ENCODE data around the gene NCSTN.
A peak's percentile ranks its signal among the peaks of the same experiment; 100 is the strongest.

NCSTN gene

DNA sequence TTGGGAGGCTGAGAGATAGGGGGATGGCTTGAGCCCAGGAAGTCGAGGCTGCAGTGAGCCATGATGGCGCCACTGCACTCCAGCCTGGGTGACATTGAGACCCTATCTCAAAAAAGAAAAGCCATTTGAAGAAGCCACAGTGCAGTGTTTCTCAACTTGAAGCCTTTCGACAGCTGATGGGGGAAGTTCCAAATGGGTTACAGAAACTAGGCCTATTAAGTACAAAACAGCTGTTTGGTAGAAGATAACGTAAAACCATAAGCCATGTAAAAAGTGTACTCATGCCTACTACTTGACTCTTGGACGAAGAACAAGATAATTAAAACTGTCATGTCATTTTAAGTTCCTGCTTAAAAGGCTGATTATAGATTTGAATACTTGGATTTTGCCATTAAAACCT, 16.8 kb upstream of the NCSTN start:
- Histone ChIP-seq H3K36me3 (ENCODE audit: control insufficient read depth, insufficient read depth, low read length) (peaks cover 96% of the 10 kb centered on the region), H3K9me3 (ENCODE audit: control insufficient read depth, insufficient read depth, low read depth, low read length) (no peaks in the 10 kb centered on the region), H3K27me3 (ENCODE audit: control insufficient read depth, insufficient read depth, low read length) (no peaks in the 10 kb centered on the region), H3K27ac (ENCODE audit: low read depth, low read length) (no peak overlapping the region), H3K4me3 (ENCODE audit: low read depth, low read length) (no peak overlapping the region), H3K9ac (ENCODE audit: low read length) (no peak overlapping the region), H3K4me1 (ENCODE audit: control insufficient read depth, insufficient read depth, low read length) (no peaks in the 10 kb centered on the region)

DNA sequence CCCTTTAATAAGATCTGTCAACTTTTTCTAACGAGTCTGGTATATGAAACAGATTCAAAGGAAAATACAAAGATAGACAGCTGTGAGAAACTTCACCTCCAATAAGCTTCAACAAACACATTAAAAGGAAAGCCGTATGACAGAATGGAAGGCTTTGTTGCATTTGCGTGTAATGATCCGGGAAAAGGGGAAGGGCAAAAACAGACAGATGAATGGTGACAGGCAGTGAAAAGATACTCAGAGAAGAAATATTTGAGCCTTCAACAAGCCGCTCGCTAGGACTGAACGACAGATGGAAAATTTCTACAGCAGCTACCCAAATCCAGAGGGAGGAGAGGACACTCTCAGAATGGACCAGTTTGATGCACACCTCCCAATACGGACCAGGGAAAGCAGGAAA, 15.0 kb upstream of the NCSTN start:
- no peaks in the 10 kb centered on the region for H3K9me3 ChIP-seq (ENCODE audit: control insufficient read depth, insufficient read depth, low read depth, low read length)

DNA sequence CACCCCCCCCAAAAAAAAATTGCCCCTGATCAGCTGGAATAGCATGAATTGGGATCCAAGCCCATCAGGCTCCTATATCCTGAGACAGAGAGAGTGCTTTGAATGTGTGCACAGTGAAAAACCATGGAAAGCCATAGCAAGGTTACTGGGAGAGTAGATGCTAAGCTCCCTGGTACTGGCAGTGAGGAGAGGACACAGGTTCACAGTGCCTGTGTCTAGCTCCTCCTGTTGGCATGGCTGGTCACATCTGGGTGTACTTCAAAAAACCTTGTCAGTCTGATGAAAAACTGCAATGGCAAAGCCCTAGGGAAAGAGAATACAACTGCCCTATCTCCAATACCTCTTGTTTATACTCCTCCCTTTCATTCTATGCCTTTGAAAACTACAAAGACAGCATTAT, 13.1 kb upstream of the NCSTN start:
- no peak overlapping the region for H3K27ac ChIP-seq (ENCODE audit: low read depth, low read length)
- no peaks in the 10 kb centered on the region for H3K4me1 ChIP-seq (ENCODE audit: control insufficient read depth, insufficient read depth, low read length)
- H3K36me3 ChIP-seq (ENCODE audit: control insufficient read depth, insufficient read depth, low read length), result peaks cover 98% of the 10 kb centered on the region
- no peak overlapping the region for H3K4me3 ChIP-seq (ENCODE audit: low read depth, low read length)
- no peaks in the 10 kb centered on the region for H3K27me3 ChIP-seq (ENCODE audit: control insufficient read depth, insufficient read depth, low read length)
- H3K9ac ChIP-seq (ENCODE audit: low read length), result no peak overlapping the region
- no peaks in the 10 kb centered on the region for H3K9me3 ChIP-seq (ENCODE audit: control insufficient read depth, insufficient read depth, low read depth, low read length)

More for the DNA sequence above, 15.0 kb upstream of the NCSTN start:
- H3K4me1 ChIP-seq (ENCODE audit: control insufficient read depth, insufficient read depth, low read length), result no peaks in the 10 kb centered on the region
- no peak overlapping the region for H3K9ac ChIP-seq (ENCODE audit: low read length)
- no peaks in the 10 kb centered on the region for H3K27me3 ChIP-seq (ENCODE audit: control insufficient read depth, insufficient read depth, low read length)
- H3K27ac ChIP-seq (ENCODE audit: low read depth, low read length), result no peak overlapping the region
- peaks cover 95% of the 10 kb centered on the region for H3K36me3 ChIP-seq (ENCODE audit: control insufficient read depth, insufficient read depth, low read length)
- H3K4me3 ChIP-seq (ENCODE audit: low read depth, low read length), result no peak overlapping the region

DNA sequence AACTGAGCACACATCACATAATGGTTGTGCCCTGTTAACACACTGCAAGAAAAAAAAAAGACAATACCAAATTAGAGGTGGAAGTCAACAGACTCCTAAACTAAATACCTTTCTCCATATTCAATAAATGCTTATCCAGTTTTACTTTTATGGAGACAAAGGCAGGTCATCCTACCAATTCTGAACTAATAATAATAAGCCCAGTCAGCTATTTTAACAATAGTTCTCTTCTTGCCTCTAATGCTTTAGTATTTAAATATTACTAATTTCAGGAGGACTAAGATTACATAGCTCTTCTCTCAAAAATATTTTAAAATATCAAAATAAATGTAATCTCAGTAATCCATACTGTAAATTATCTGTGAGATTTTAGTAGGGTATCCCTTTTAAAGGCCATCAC, 10.7 kb upstream of the NCSTN start:
- Histone ChIP-seq H3K27ac (ENCODE audit: low read depth, low read length) (no peak overlapping the region), H3K36me3 (ENCODE audit: control insufficient read depth, insufficient read depth, low read length) (peaks cover 88% of the 10 kb centered on the region), H3K9ac (ENCODE audit: low read length) (no peak overlapping the region), H3K4me3 (ENCODE audit: low read depth, low read length) (no peak overlapping the region), H3K4me1 (ENCODE audit: control insufficient read depth, insufficient read depth, low read length) (no peaks in the 10 kb centered on the region), H3K9me3 (ENCODE audit: control insufficient read depth, insufficient read depth, low read depth, low read length) (no peaks in the 10 kb centered on the region), H3K27me3 (ENCODE audit: control insufficient read depth, insufficient read depth, low read length) (no peaks in the 10 kb centered on the region)

DNA sequence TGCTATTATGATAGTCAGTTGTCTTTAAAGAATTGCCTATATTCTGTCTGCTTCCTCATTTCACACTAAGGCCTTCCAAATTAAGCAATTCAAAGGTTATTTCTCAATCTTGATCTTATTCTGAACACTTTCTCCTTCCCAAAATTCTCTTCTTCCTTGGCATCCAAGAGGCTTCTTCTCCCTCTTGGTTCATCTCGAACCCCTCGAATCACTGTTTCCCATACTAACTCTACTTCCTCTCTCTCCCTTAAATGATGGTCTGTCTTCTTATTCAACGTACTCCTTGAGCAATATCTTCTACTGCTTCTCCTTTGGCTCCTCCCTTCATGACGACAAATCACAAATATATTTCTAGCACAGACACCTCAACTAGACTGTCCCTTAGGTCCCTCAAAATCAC, 4.6 kb upstream of the NCSTN start:
- H3K27ac ChIP-seq (ENCODE audit: low read depth, low read length), result no peak overlapping the region
- H3K9ac ChIP-seq (ENCODE audit: low read length), result no peak overlapping the region
- no peaks in the 10 kb centered on the region for H3K27me3 ChIP-seq (ENCODE audit: control insufficient read depth, insufficient read depth, low read length)
- no peak overlapping the region for H3K4me3 ChIP-seq (ENCODE audit: low read depth, low read length)
- no peaks in the 10 kb centered on the region for H3K9me3 ChIP-seq (ENCODE audit: control insufficient read depth, insufficient read depth, low read depth, low read length)
- H3K4me1 ChIP-seq (ENCODE audit: control insufficient read depth, insufficient read depth, low read length), result no peaks in the 10 kb centered on the region
- H3K36me3 ChIP-seq (ENCODE audit: control insufficient read depth, insufficient read depth, low read length), result peaks cover 60% of the 10 kb centered on the region

DNA sequence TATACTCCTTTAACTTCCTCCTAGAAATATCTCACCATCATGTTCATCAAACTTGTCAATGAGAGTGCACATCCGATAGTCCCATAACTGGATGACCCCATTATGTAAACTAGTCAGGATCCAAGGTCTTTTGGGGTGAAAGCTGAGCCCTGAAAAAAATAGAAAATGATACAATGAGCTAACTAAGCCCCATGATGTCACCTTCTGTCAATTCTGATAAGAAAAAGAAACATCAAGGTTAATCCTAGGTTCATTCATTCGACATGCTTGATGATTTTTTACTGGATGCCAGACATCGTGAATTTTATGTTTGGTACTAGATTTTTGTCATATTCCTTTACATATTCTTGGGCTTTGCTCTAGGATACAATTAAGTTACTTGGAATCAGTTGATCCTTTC, 3.0 kb upstream of the NCSTN start:
- peaks cover 51% of the 10 kb centered on the region for H3K36me3 ChIP-seq (ENCODE audit: control insufficient read depth, insufficient read depth, low read length)

DNA sequence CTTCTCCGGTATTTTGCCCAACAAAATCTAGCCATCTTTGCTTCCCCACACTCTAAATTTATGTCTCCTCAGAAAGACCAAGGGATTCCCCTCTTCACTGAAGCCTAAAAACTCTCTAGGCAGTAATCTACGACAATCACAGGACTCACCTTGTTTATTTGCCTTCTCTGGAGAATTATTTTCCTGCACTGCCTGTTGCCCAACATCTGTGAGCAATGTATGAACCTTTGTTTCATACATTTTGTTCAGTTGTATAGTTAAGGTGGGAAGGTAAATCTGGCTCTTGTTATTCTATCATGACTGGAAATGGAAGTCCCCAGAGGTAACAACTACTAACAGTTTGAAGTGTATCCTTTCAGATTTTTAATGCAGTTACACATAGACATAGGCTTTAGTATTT, 2.3 kb upstream of the NCSTN start:
- H3K27ac ChIP-seq (ENCODE audit: low read depth, low read length), result no peak overlapping the region
- peak overlapping the region; percentile 15 for H3K9ac ChIP-seq (ENCODE audit: low read length)
- H3K36me3 ChIP-seq (ENCODE audit: control insufficient read depth, insufficient read depth, low read length), result peaks cover 54% of the 10 kb centered on the region
- peaks cover 3% of the 10 kb centered on the region; the same call in 1 of the 2 replicates for H3K4me1 ChIP-seq (ENCODE audit: control insufficient read depth, insufficient read depth, low read length)
- H3K27me3 ChIP-seq (ENCODE audit: control insufficient read depth, insufficient read depth, low read length), result no peaks in the 10 kb centered on the region
- peak overlapping the region; percentile 12; the same call in 1 of the 2 replicates for H3K4me3 ChIP-seq (ENCODE audit: low read depth, low read length)
- H3K9me3 ChIP-seq (ENCODE audit: control insufficient read depth, insufficient read depth, low read depth, low read length), result no peaks in the 10 kb centered on the region

More for the DNA sequence above, 3.0 kb upstream of the NCSTN start:
- Histone ChIP-seq H3K4me3 (ENCODE audit: low read depth, low read length) (no peak overlapping the region), H3K9ac (ENCODE audit: low read length) (no peak overlapping the region), H3K27me3 (ENCODE audit: control insufficient read depth, insufficient read depth, low read length) (no peaks in the 10 kb centered on the region), H3K4me1 (ENCODE audit: control insufficient read depth, insufficient read depth, low read length) (peaks cover 3% of the 10 kb centered on the region; the same call in 1 of the 2 replicates), H3K27ac (ENCODE audit: low read depth, low read length) (no peak overlapping the region), H3K9me3 (ENCODE audit: control insufficient read depth, insufficient read depth, low read depth, low read length) (no peaks in the 10 kb centered on the region)

DNA sequence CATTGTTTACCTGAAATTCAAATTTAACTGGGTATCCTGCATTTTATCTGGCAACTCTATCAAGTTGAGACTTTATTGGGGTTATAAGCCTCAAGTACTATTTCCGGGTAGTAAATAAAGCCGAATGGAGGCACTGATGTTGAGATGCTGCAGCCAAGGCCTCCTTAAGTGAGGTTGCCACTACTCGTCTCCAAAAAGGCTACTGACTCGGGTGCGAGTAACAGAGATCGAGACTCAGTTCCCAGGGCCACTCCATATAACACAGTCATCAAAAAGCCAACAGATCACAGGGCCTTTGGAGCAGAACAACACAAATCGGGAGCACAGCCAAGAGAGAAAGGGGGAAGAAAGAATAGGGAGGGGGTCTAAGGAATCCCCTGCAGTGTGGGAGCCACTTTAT, 657 bp upstream of the NCSTN start:
- Histone ChIP-seq H3K9ac (ENCODE audit: low read length) (peak overlapping the region; percentile 91), H3K4me3 (ENCODE audit: low read depth, low read length) (peak overlapping the region; percentile 93), H3K27me3 (ENCODE audit: control insufficient read depth, insufficient read depth, low read length) (no peaks in the 10 kb centered on the region), H3K36me3 (ENCODE audit: control insufficient read depth, insufficient read depth, low read length) (peaks cover 55% of the 10 kb centered on the region), H3K4me1 (ENCODE audit: control insufficient read depth, insufficient read depth, low read length) (peaks cover 3% of the 10 kb centered on the region; the same call in 1 of the 2 replicates), H3K27ac (ENCODE audit: low read depth, low read length) (peak overlapping the region; percentile 78; the same call in 1 of the 2 replicates), H3K9me3 (ENCODE audit: control insufficient read depth, insufficient read depth, low read depth, low read length) (no peaks in the 10 kb centered on the region)

DNA sequence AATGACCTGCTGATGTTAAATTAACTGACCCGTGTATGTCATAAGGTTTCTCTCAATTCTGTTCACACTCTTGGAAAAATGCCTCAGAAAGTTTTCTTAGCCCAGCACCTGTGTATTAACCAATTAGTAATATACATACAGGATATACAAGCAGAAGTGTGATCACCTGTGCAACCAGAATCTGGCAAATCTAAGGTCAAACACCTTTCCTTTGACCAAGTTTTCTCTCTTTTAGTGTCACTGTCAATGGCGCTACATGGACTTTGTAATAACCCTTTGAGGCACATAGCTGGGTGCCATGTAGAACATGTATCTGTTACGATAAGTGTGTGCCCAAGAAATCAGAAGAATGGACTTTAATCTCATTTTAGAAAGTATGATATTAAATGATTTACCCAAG, 1.1 kb downstream of the NCSTN start:
- no peak overlapping the region for H3K27ac ChIP-seq (ENCODE audit: low read depth, low read length)
- peaks cover 54% of the 10 kb centered on the region for H3K36me3 ChIP-seq (ENCODE audit: control insufficient read depth, insufficient read depth, low read length)
- H3K9me3 ChIP-seq (ENCODE audit: control insufficient read depth, insufficient read depth, low read depth, low read length), result no peaks in the 10 kb centered on the region
- H3K4me1 ChIP-seq (ENCODE audit: control insufficient read depth, insufficient read depth, low read length), result peaks cover 3% of the 10 kb centered on the region; the same call in 1 of the 2 replicates
- no peaks in the 10 kb centered on the region for H3K27me3 ChIP-seq (ENCODE audit: control insufficient read depth, insufficient read depth, low read length)
- peak overlapping the region; percentile 91 for H3K9ac ChIP-seq (ENCODE audit: low read length)
- H3K4me3 ChIP-seq (ENCODE audit: low read depth, low read length), result peak overlapping the region; percentile 93

DNA sequence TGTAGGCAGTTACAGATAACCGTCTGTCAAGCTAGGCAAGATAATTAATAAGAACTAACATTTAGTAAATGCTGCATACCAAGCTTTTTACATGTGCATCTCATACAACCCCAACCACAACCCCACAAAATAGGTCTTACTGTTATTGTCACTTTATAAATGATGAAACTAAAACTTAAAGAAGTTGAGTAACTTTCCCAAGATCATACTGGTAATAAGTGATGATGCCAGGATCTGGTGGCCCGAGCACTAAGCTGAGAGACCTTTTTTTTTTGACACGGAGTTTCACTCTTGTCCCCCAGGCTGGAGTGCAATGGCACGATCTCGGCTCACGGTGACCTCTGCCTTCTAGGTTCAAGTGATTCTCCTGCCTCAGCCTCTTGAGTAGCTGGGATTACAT, 1.8 kb downstream of the NCSTN start:
- peaks cover 54% of the 10 kb centered on the region for H3K36me3 ChIP-seq (ENCODE audit: control insufficient read depth, insufficient read depth, low read length)
- no peaks in the 10 kb centered on the region for H3K27me3 ChIP-seq (ENCODE audit: control insufficient read depth, insufficient read depth, low read length)
- H3K4me3 ChIP-seq (ENCODE audit: low read depth, low read length), result no peak overlapping the region

DNA sequence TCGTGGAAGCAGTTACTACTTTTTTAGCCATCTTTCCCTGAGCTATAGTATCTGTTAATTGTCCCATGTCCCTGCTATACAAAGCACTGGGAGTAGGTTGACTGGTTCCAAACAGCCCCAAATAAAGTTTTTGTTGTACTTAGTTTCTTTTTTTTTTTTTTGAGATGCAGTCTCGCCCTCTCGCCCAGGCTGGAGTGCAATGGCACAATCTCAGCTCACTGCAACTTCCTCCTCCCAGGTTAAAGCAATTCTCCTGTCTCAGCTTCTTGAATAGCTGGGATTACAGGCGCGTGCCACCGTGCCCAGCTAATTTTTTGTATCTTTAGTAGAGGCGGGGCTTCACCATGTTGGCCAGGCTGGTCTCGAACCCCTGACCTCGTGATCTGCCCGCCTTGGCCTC, 3.3 kb downstream of the NCSTN start:
- Histone ChIP-seq H3K9ac (ENCODE audit: low read length) (no peak overlapping the region), H3K4me3 (ENCODE audit: low read depth, low read length) (no peak overlapping the region), H3K36me3 (ENCODE audit: control insufficient read depth, insufficient read depth, low read length) (peaks cover 62% of the 10 kb centered on the region)

More for the DNA sequence above, 1.8 kb downstream of the NCSTN start:
- Histone ChIP-seq H3K9ac (ENCODE audit: low read length) (no peak overlapping the region), H3K9me3 (ENCODE audit: control insufficient read depth, insufficient read depth, low read depth, low read length) (no peaks in the 10 kb centered on the region), H3K27ac (ENCODE audit: low read depth, low read length) (no peak overlapping the region), H3K4me1 (ENCODE audit: control insufficient read depth, insufficient read depth, low read length) (peaks cover 3% of the 10 kb centered on the region; the same call in 1 of the 2 replicates)

DNA sequence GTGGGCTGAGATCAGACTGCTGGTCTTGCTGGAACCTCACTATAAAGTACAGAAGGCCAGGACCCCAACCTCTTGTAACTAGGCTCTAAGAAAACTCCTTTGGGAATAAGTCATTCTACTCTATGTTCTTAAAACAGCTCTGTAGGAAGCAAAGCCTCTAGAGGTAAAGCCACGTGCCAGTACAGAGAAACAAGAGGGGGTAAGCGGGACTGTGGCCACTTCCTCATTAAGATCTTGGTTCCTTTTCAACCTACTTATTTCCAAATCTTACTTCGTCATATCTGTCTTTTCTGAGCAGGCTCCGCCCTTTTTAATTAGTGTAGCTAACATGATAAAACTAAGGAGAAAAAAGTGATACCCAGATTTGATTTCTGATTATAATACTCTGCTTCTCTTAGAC, 3.8 kb downstream of the NCSTN start:
- H3K27ac ChIP-seq (ENCODE audit: low read depth, low read length), result no peak overlapping the region
- H3K4me3 ChIP-seq (ENCODE audit: low read depth, low read length), result no peak overlapping the region
- H3K27me3 ChIP-seq (ENCODE audit: control insufficient read depth, insufficient read depth, low read length), result no peaks in the 10 kb centered on the region
- H3K9ac ChIP-seq (ENCODE audit: low read length), result no peak overlapping the region
- H3K9me3 ChIP-seq (ENCODE audit: control insufficient read depth, insufficient read depth, low read depth, low read length), result no peaks in the 10 kb centered on the region
- peaks cover 3% of the 10 kb centered on the region; the same call in 1 of the 2 replicates for H3K4me1 ChIP-seq (ENCODE audit: control insufficient read depth, insufficient read depth, low read length)
- H3K36me3 ChIP-seq (ENCODE audit: control insufficient read depth, insufficient read depth, low read length), result peaks cover 67% of the 10 kb centered on the region

More for the DNA sequence above, 3.3 kb downstream of the NCSTN start:
- H3K9me3 ChIP-seq (ENCODE audit: control insufficient read depth, insufficient read depth, low read depth, low read length), result no peaks in the 10 kb centered on the region
- H3K27me3 ChIP-seq (ENCODE audit: control insufficient read depth, insufficient read depth, low read length), result no peaks in the 10 kb centered on the region
- no peak overlapping the region for H3K27ac ChIP-seq (ENCODE audit: low read depth, low read length)
- peaks cover 3% of the 10 kb centered on the region; the same call in 1 of the 2 replicates for H3K4me1 ChIP-seq (ENCODE audit: control insufficient read depth, insufficient read depth, low read length)
